ENCODE data around the gene MCEMP1. TPM values are rescaled to one million over a fixed set of nuclear protein-coding genes. Genes with fewer than 3 reads are reported as not detected.

Gene MCEMP1
- total and polyA plus RNA-seq, 2 of the 13 experiments (the other 11 are each of a cell fraction or from before 2014, with no cell fraction given), result not detected

- no peak for TF ChIP-seq ZBTB40 (IDR thresholded peaks at IDR 0.05)
- TF ChIP-seq ZBTB40 (CRISPR knock-in tag; IDR thresholded peaks at IDR 0.05), result no peak
- no peak for TF ChIP-seq ZNF816 (CRISPR knock-in tag; IDR thresholded peaks at IDR 0.05; ENCODE audit: borderline replicate concordance)
Observed at GRCh38 chr19:7645656-7646425, 31.0 kb upstream of the MCEMP1 start (continued).

- Histone ChIP-seq H3K79me2 (ENCODE audit: insufficient read depth, low read length) (no peaks in the 10 kb centered on the region), H3K27ac (ENCODE audit: extremely low read length, insufficient read depth, low read length) (no peak overlapping the region), H3K4me1 (ENCODE audit: insufficient read depth, low read length) (no peaks in the 10 kb centered on the region), H3K9ac (ENCODE audit: insufficient read depth, low read depth, low read length) (no peak overlapping the region), H3K27me3 (ENCODE audit: control insufficient read depth in 1 of 2, insufficient read depth in 2 of 2, low read length in 2 of 2) (no peaks in the 10 kb centered on the region), H3K9me3 (ENCODE audit: low read length) (no peaks in the 10 kb centered on the region), H3K4me2 (ENCODE audit: low read depth, low read length) (no peak overlapping the region), H3K36me3 (replicated peaks in 1 of 2; ENCODE audit: control insufficient read depth in 1 of 2, insufficient read depth in 2 of 2, low read length in 2 of 2) (no peaks in the 10 kb centered on the region), H3K4me3 (replicated peaks in 1 of 3; ENCODE audit: insufficient read depth in 1 of 3, low read depth in 2 of 3, low read length in 3 of 3) (no peak overlapping the region), H4K20me1 (ENCODE audit: insufficient read depth, low read length) (no peaks in the 10 kb centered on the region), H2AFZ (ENCODE audit: low read length) (no peak overlapping the region)
- in situ Hi-C loops (cut with HindIII; ENCODE audit: extremely low pct_ligation_motif_present, low pct_unique_long_range_greater_than_20kb), result no loop called here
- ChIA-PET CTCF (ENCODE audit: low intra/inter-chr PET ratio, low total read pairs) (no interaction called here), POLR2A (no interaction called here)
- WGBS (ENCODE audit: low lambda C conversion rate), result no CpG with 5 or more reads among the region's 8 CpGs
- no peak for FAIRE-seq
- no peak for DNase-seq (ENCODE audit: low spot score)
- intact Hi-C loops (cut with micrococcal nuclease; ENCODE audit: unreplicated experiment), result no loop called here
- no peak for ATAC-seq
- no TSS peak for BruUV-seq (replicated peaks)
- TF ChIP-seq RELA (CRISPR knock-in tag; IDR thresholded peaks at IDR 0.05), result no peak
- no peak for TF ChIP-seq BRF2 (CRISPR knock-in tag; IDR thresholded peaks at IDR 0.05)
- no peak for TF ChIP-seq ZNF451 (CRISPR knock-in tag; IDR thresholded peaks at IDR 0.05)
- TF ChIP-seq ZBTB43 (CRISPR knock-in tag; conservative IDR thresholded peaks at IDR 0.05), result no peak
- no peak for TF ChIP-seq FOXA3 (CRISPR knock-in tag; IDR thresholded peaks at IDR 0.05)
- TF ChIP-seq ZNF367 (CRISPR knock-in tag; IDR thresholded peaks at IDR 0.05; ENCODE audit: borderline replicate concordance), result no peak
- TF ChIP-seq ZNF230 (CRISPR knock-in tag; IDR thresholded peaks at IDR 0.05), result no peak
Observed at GRCh38 chr19:7646426-7646700, 30.5 kb upstream of the MCEMP1 start.

Data from HepG2 (cell line).